DLD1 (cell line): ENCODE measurements around the gene CAB39.
"Not testable (repeated sequence)": the region's sequence is repeated elsewhere in the genome, so short reads cannot be mapped to it uniquely, and the experiment has no call there.

Experiments
- in situ Hi-C: cut with HindIII; loops from 2 replicates; pipeline ENCODE4 v1.10.0; 2017; ENCODE audit warnings: low sequenced_read_pairs

CAB39 gene

DNA sequence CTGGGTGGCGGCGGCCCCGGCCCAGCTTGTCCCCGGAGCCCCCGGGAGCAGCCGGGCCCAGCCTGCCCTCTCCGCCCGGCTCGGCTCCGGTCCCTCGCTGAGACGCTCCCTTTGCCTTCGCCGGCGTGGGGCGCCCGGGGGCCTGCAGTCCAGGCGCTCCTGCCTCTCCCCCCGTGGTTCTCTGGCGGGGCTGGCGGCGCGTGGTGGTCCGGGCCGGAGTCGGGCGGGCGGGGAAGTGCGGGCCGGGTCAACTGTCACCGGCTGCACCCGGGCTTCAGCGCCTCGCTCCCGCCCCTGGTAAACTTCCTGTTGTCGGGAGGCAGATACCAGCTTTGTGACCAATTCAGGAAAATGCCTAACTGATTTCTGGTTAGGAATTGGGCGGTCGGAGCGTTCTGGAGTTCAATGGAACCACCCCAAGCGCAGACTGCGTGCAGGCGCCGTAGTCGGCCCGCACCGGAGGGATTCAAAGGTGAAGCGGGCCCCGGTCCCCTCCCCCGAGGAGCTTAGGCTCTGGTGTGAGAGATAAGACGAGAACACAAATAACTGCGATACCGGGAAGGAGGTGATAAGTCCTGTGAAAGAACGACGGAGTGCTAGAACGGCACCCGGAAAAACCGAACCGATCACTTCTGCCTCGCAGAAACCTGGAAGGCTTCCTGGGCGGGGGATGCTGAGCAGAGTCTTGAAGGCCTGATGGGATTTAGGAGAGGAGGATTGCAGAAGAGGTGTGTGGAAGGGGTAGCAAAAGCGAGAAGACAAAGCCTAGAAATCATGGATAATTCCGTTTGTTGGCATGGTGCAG, 891 bp downstream of the CAB39 start:
- in situ Hi-C loops: no loop called here

DNA sequence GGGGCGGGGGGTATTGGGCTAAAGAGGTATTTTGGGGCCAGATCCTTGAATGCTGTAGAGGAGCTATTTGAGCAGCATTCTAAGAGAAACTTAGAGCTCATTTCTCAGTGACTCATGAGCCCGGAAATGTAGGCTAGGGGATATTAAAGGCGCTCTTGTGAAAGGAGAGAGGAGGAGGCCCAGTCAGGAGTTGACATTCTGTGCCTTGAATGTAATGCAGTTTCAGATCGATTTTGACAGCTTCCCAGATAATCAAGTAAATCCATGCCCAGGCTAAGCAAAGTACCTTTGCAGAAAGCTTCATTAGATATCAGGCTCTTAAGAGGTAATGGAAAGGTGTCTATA, 1.5 kb downstream of the CAB39 start:
- in situ Hi-C loops: no loop called here

DNA sequence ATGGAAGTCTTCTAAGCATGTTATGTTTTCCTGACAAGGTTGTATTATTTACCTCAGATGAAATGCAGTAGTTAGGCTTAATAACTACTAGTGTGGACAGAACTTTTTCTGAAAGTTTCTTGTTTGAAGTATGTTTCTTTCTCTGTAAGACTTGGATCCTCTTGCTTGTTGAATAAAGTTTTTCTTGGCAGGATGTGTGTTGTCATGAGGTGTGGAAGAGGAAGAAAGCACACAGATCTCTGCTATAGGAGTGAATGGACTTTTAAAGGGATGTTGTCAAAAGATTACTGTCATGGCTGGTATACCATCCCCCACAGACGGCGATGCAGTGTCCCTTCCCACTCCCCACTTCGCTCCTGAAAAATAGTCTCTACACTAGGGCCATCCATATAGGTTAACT, 2.6 kb downstream of the CAB39 start:
- in situ Hi-C loops: no loop called here

GRCh38 chr2:230716588-230716987, 3.9 kb downstream of the CAB39 start:
- in situ Hi-C loops: no loop called here

- in situ Hi-C loops: no loop called here
These were observed 5.0 kb downstream of the CAB39 start for GRCh38 chr2:230717600-230717999.

GRCh38 chr2:230719340-230719739, 6.7 kb downstream of the CAB39 start:
- in situ Hi-C loops: no loop called here

DNA sequence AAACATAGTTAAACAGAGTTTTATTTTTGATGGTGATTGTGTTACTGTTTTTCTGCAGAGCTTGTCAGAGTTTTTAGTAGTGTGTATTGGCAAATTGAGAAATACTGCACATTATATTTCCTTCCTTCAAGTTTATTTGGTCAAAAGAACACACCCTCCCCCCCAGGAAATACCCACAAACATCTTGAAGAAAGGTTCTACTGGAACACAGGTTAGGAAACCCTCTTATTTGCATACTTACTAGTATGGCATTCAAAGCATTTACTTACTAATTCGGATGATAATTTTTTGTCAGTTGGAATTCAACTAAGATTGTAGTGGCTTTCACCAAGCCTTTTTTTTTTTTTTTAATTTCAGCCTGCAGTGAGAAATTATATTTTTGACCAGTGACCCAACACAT, 9.1 kb downstream of the CAB39 start:
- in situ Hi-C loops: no loop called here

DNA sequence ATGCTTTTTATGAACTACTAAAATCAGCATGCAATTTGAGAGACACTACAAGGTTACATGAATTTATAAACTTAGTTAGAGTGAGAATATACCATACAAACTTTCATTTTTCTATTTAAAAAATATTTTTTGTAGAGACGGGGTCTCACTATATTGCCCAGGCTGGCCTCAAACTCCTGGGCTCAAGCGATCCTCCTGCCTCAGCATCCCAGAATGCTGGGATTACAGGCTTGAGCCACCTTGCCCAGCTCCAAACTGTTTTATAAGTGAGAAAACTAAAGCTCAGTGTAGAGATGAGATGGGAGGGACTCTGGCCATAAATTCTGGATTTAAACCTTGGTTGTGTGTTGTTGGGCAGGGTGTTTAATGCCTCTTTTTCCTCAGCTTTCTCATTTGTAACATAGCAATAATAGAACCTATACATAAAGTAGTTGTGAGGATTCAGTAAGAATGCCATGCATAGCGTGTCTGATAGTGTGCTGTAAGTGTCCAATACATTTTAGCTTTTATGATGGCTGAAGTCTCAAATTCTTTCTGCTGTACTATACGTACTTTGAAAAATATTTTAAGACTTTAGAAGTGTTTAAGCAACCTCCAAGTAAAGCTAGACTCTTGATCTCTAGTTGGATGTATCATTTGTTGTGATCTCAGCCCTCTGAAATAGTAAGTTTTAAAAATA, 9.7 kb downstream of the CAB39 start:
- in situ Hi-C loops: no loop called here

GRCh38 chr2:230723363-230723762, 10.7 kb downstream of the CAB39 start:
- in situ Hi-C loops: no loop called here

DNA sequence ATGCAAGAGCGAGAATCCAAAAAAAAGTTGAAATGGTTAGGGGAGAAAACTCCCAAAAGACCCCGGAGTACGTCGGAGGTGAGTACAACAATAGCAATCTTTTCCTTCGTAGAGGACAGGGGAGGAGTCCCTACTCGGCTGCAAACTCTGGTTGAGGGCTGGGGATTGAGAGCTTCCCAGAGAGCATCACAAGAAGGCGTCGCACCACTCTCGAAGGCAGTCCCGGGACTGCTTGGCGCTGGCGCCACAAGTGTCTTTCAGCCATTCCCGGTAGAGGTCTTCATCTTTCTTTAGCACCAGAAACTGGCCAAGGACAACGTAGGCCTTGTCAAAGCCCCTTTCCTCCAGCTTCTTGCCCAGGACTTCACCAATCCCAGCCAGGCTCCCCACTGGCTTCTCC, 12.3 kb downstream of the CAB39 start:
- in situ Hi-C loops: not testable (repeated sequence)

GRCh38 chr2:230731512-230731911, 18.9 kb downstream of the CAB39 start:
- in situ Hi-C loops: no loop called here

DNA sequence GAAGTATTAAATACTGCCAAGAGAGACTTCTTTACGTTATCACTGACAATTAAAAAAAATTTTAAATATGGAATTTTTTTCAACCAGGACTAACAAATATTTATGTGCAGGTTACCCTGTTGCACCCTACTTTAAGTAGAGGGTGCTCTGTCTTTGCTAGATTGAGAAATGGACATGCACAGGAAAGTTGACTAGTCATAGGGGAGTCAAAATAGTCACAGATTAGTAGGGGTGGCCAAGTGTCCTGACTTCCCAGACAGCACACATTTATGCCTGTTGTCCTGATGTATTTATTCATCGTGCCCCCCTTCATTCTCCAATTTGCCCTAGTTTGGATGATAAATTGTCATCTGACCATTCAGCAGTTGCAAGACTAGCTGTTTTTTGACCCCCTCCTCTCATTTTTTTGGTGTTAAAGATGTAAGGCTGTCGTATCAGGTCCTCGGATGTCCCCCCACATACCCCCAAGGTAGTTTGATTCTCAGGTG, 20.3 kb downstream of the CAB39 start:
- in situ Hi-C loops: no loop called here

DNA sequence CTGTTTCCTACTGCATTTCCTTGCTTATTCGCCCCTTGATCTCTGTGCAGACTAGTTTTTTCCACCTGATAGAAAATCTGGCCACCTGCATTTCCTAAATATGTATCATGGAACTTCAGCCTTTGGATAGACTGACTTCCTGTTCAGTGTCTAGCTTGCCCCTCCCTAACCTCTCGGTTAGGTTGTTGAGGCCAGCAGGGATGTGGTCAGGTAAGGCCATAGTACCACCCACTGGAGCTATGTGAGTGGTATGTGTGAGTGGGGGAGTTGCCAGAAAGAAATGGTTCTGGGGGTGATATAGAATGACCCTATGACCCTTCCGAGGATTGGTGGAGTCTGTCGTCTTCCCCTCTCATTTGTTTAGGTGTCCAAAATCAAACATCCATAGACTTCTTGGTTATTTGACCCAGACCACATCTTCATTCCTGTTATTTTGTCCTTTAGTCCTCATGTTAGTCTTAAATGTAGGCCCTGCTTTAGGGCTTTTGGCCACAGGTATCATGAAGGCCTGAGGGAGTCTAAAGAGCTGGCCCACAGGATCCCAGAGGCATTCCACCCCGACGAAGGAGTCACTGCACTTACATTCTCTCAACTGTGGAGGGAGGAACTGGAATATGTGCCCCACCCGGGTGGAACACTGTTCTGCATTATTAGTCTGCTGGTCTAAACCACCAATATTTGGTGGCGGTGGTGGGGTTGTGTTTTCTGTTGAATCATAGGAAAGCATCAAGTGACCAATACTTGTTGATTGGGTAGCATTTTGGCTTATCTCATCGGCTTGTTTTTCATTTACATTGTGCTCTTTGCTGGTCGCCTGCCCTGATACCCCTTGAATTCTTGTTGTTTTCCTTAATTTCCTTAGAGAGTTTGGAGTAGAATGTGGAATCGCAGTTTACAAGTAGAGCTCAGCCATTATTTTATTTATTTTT, 21.9 kb downstream of the CAB39 start:
- in situ Hi-C loops: no loop called here

DNA sequence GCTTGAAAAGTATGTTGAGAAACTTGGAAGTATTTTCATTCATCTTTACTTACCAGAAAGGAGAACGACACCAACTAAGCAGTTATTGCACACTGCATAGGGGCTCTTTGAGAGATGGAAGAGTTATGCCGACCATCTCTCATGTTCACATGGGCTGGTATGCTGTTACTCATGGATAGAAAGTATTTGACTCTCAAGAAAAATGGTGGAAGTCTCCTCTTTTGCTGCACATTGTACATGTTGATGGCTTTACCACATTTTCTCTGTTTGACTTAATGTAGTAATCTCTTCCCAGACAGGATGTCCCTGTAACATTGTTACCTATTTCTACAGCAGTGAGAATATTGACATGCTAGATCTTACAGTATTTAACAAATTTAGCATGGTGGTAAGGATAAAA, 23.2 kb downstream of the CAB39 start:
- in situ Hi-C loops: no loop called here

DNA sequence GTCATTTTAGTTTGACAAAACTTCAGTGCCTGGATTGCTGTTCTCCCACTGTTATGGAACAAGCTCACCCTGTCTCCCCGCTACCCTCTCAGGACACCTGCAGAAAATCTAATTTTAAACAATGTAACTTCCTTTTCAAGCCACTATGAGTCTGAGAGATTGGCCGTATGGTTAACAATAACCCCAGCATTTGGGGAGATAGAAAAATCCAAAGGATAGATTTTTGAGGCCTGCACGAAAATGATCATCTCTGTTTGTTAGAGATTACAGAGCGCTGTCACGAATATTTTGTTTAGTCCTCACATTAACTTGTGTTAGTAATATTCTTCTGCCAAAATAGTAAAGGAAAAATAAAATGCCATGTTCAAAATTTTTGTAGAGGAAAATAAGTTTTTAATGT, 24.7 kb downstream of the CAB39 start:
- in situ Hi-C loops: no loop called here

DNA sequence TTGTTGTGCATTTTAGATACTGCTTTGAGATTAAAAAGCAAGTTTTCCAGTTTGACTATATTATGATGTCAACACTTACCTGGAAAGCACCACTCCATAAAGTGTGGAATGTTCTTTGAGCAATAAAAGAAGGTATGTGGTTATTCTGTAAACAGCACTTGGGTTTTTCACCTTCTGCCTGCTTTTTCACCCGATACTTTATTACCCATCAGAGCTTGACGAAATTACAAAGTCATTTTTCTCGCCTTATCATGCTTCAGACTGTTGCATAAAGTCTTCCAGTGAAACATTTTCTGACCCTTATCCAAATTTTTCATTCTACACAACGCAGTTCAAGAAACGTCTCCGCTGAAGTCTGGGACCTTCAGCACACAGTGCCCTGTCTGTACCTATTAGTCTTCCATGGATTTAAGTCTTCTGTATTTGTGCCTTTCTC, 25.2 kb downstream of the CAB39 start:
- in situ Hi-C loops: no loop called here

DNA sequence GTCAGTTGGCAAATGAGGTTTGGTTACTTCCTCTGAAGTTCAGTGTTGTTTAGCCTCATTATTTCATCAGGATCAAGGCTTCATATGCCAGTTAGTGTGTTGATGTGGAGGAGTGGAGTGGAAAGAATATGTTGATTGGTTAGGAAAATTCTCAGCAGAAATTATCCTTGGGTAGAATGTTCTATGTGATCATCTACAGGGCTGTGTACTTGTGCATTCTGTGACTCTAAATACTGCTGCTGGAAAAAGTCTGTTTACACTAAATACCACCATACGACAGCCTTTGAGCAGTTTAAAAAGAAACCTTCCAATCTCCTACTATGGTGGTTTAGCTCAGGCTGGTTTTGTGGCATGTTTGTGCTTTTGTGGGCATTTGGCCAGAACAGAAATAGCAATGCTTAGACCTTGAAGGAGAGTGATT, 25.8 kb downstream of the CAB39 start:
- in situ Hi-C loops: no loop called here

DNA sequence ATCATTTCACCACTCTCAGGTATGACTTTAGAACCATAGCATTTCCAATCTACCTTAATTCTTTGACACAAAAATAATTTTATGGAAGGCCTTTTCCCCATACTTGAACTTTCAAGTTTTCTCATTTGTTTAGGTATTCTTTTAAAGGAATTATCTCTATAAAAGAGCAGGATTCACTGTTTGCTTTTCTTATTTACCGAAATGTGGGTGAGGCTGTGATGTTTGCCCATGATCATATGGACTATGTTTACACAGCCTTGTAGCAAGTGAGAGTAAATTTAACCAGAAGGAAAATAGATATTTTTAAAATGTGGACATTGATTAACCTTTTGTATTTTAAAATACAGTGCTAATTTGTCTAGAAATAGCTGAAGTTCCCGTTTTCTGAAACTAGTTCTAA, 26.3 kb downstream of the CAB39 start:
- in situ Hi-C loops: no loop called here

GRCh38 chr2:230739961-230740360, 27.3 kb downstream of the CAB39 start:
- in situ Hi-C loops: no loop called here

DNA sequence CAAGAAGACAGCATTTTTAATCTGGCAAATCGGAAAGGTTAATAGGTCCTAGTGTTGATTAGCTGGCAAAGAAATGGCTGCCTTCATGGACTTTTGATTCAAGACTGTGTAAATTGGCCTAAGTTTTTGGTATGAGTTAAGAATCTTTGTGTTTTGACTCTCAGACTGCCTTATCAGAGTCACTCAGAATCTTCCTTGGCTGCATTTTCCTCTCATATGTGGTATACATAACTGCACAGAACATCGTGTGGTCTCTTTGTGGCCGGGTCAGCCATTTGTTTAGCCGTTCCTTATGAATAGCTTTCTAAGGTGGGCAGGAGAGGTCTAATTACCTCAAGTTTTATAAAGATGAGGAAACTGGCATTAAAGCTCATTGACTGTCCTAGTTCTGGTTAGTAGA, 30.1 kb downstream of the CAB39 start:
- in situ Hi-C loops: no loop called here

GRCh38 chr2:230746213-230746612, 33.6 kb downstream of the CAB39 start:
- in situ Hi-C loops: no loop called here
